ENCODE results near the gene P2RY6. TPM values are rescaled to one million over a fixed set of nuclear protein-coding genes. Genes with fewer than 3 reads are reported as not detected.

P2RY6 gene
- polyA plus RNA-seq, 1 donor (not counting 4 experiments of a cell fraction or from before 2014, with no cell fraction given), result 0.04 TPM

DNA sequence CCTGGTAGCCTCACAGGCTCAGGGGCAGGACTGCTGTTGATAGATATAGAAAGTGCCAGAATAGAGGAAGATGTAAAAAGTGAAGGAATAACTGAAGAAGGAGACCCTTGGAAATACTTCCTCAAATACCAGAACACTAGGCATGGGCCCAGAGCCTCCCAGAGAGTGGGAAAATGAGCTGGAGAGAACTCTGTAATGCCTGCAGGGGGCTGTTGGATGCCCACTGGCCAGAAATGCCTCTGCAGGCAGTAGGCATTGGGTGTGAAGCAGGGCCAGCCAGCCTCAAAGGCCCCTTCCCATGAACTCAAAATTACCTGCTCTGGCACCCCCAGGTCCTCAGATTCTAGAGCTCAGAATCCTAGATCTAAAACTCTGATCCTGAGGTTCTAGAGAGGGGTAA is 38.9 kb upstream of the P2RY6 start:
- H3K36me3 ChIP-seq (ENCODE audit: control insufficient read depth in 2 of 2, extremely low read depth in 1 of 2, insufficient read depth in 2 of 2, low read length in 2 of 2), result peaks cover 0 to 4% of the 10 kb centered on the region in 2 experiments
- H3K4me1 ChIP-seq (ENCODE audit: control insufficient read depth, extremely low read depth, insufficient read depth, low read length), result peaks cover 15% of the 10 kb centered on the region
- H3K9me3 ChIP-seq (ENCODE audit: control insufficient read depth, low read depth, low read length), result no peaks in the 10 kb centered on the region
- no peak overlapping the region for H3K9ac ChIP-seq (ENCODE audit: control insufficient read depth, extremely low read depth, insufficient read depth, low read length)
- H4K20me1 ChIP-seq (ENCODE audit: control insufficient read depth, extremely low read depth, insufficient read depth, low read length), result no peaks in the 10 kb centered on the region
- H3K4me3 ChIP-seq (ENCODE audit: control insufficient read depth in 2 of 3, extremely low read depth in 1 of 3, insufficient read depth in 2 of 3, low read depth in 1 of 3, low read length in 3 of 3), result no peak overlapping the region
- no peak overlapping the region for H3K27ac ChIP-seq (ENCODE audit: control insufficient read depth, insufficient read depth, low read length)
- no peak overlapping the region for H2AFZ ChIP-seq (ENCODE audit: control insufficient read depth, low read length)
- no peaks in the 10 kb centered on the region for H3K79me2 ChIP-seq (ENCODE audit: control insufficient read depth, insufficient read depth, low read length)
- H3K4me2 ChIP-seq (ENCODE audit: control insufficient read depth, extremely low read depth, insufficient read depth, low read depth, low read length), result no peak overlapping the region
- H3K27me3 ChIP-seq (ENCODE audit: control insufficient read depth, extremely low read depth, insufficient read depth, low read length), result no peaks in the 10 kb centered on the region
- no peak for FAIRE-seq
- dilution Hi-C loops (cut with MboI; ENCODE audit: extremely low pct_ligation_motif_present, low sequenced_read_pairs), result no loop called here
- no peak for DNase-seq (ENCODE audit: low read depth, low spot score)
- TF ChIP-seq, protein P1, sequence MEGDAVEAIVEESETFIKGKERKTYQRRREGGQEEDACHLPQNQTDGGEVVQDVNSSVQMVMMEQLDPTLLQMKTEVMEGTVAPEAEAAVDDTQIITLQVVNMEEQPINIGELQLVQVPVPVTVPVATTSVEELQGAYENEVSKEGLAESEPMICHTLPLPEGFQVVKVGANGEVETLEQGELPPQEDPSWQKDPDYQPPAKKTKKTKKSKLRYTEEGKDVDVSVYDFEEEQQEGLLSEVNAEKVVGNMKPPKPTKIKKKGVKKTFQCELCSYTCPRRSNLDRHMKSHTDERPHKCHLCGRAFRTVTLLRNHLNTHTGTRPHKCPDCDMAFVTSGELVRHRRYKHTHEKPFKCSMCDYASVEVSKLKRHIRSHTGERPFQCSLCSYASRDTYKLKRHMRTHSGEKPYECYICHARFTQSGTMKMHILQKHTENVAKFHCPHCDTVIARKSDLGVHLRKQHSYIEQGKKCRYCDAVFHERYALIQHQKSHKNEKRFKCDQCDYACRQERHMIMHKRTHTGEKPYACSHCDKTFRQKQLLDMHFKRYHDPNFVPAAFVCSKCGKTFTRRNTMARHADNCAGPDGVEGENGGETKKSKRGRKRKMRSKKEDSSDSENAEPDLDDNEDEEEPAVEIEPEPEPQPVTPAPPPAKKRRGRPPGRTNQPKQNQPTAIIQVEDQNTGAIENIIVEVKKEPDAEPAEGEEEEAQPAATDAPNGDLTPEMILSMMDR (optimal IDR thresholded peaks at IDR 0.05 in 1 of 3, IDR thresholded peaks at IDR 0.05 in 1 of 3, conservative IDR thresholded peaks at IDR 0.05 in 1 of 3; ENCODE audit: extremely low read depth in 1 of 3, insufficient read depth in 2 of 3, low read length in 3 of 3), result no peak
- TF ChIP-seq EZH2 (IDR thresholded peaks at IDR 0.05; ENCODE audit: low read length), result no peak
- no peaks in the 10 kb centered on the region for H3K9me1 ChIP-seq (ENCODE audit: control insufficient read depth, extremely low read depth, insufficient read depth, low read length)

DNA sequence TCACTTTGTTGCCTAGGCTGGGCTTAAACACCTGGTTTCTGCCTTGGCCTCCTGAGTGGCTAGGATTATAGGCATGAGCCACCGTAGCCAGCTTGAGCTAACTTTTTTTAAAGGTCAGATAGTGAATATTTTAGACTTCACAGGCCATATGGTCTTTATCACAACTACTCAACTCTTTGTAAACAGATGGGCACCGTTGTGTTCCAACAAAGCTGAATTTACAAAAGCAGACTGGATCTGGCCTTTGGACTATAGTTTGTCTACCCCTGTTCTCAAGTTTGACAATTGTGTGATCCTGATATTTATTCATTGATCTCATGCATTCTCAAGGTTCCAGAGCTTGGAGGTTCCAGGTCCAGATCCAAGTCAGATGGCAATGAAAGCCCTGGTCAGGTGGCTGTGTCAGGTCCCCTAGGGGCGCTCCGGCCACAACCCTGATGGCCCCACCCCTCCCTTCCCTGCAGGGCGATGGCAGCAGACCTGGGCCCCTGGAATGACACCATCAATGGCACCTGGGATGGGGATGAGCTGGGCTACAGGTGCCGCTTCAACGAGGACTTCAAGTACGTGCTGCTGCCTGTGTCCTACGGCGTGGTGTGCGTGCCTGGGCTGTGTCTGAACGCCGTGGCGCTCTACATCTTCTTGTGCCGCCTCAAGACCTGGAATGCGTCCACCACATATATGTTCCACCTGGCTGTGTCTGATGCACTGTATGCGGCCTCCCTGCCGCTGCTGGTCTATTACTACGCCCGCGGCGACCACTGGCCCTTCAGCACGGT is 38.3 kb upstream of the P2RY6 start:
- no peaks in the 10 kb centered on the region for H3K9me3 ChIP-seq (ENCODE audit: control insufficient read depth, low read depth, low read length)
- peaks cover 12% of the 10 kb centered on the region for H3K4me1 ChIP-seq (ENCODE audit: control insufficient read depth, extremely low read depth, insufficient read depth, low read length)
- dilution Hi-C loops (cut with MboI; ENCODE audit: extremely low pct_ligation_motif_present, low sequenced_read_pairs), result no loop called here
- H3K36me3 ChIP-seq (ENCODE audit: control insufficient read depth in 2 of 2, extremely low read depth in 1 of 2, insufficient read depth in 2 of 2, low read length in 2 of 2), result peaks cover 0 to 4% of the 10 kb centered on the region in 2 experiments
- H3K9me1 ChIP-seq (ENCODE audit: control insufficient read depth, extremely low read depth, insufficient read depth, low read length), result no peaks in the 10 kb centered on the region
- H3K27me3 ChIP-seq (ENCODE audit: control insufficient read depth, extremely low read depth, insufficient read depth, low read length), result no peaks in the 10 kb centered on the region
- H3K9ac ChIP-seq (ENCODE audit: control insufficient read depth, extremely low read depth, insufficient read depth, low read length), result no peak overlapping the region
- TF ChIP-seq EZH2 (IDR thresholded peaks at IDR 0.05; ENCODE audit: low read length), result no peak
- TF ChIP-seq, protein P1 (optimal IDR thresholded peaks at IDR 0.05 in 1 of 3, IDR thresholded peaks at IDR 0.05 in 1 of 3, conservative IDR thresholded peaks at IDR 0.05 in 1 of 3; ENCODE audit: extremely low read depth in 1 of 3, insufficient read depth in 2 of 3, low read length in 3 of 3), result no peak
- H3K79me2 ChIP-seq (ENCODE audit: control insufficient read depth, insufficient read depth, low read length), result no peaks in the 10 kb centered on the region
- no peaks in the 10 kb centered on the region for H4K20me1 ChIP-seq (ENCODE audit: control insufficient read depth, extremely low read depth, insufficient read depth, low read length)
- H3K4me2 ChIP-seq (ENCODE audit: control insufficient read depth, extremely low read depth, insufficient read depth, low read depth, low read length), result no peak overlapping the region
- no peak for FAIRE-seq
- no peak overlapping the region for H3K4me3 ChIP-seq (ENCODE audit: control insufficient read depth in 2 of 3, extremely low read depth in 1 of 3, insufficient read depth in 2 of 3, low read depth in 1 of 3, low read length in 3 of 3)
- DNase-seq (ENCODE audit: low read depth, low spot score), result no peak
- H3K27ac ChIP-seq (ENCODE audit: control insufficient read depth, insufficient read depth, low read length), result no peak overlapping the region
- no peak overlapping the region for H2AFZ ChIP-seq (ENCODE audit: control insufficient read depth, low read length)

Measured in keratinocyte (primary cell).